HCT116 (cell line): ENCODE results near the gene E2F1. TPM values are rescaled to one million over a fixed set of nuclear protein-coding genes. Genes with fewer than 3 reads are reported as not detected.

Source experiments
- ATAC-seq: fragments of 200-7000 bp; cut with Tn5 transposase; 2 replicates; pipeline ENCODE4 v1.9.1; 2020; ENCODE audit warnings: mild to moderate bottlenecking, moderate library complexity
- BruUV-seq: library from RNA; stranded (reverse); fragments of 400-500 nt; replicated peaks from 2 replicates; lab custom pipeline; 2021; lab: Mats Ljungman, UMichigan
- CTCF ChIA-PET: fragments of 300-600 bp; sonication (Branson Sonifier 250); formaldehyde crosslinking; loops from one replicate; lab custom pipeline; 2021; ENCODE audit warnings: antibody characterized with exemption; lab: Charles Lee
- POLR2A ChIA-PET: fragments of 300-600, 350-600 bp; sonication (Branson Sonifier 250); formaldehyde crosslinking; loops from one replicate; lab custom pipeline; 2021; ENCODE audit warnings: antibody characterized with exemption; lab: Charles Lee
- RAD21 ChIA-PET, 2 experiments: fragments of 300-600 bp; sonication (Branson Sonifier 250); formaldehyde crosslinking; loops; one replicate each; lab custom pipeline; 2023; ENCODE audit warnings: low total read pairs in 2 of 2; ENCODE audit not compliant: uncharacterized antibody in 2 of 2, unreplicated experiment in 2 of 2, low non-redundant PET in 1 of 2; lab: Charles Lee
- DNase-seq: peaks from one replicate; pipeline ENCODE4 v3.0.0-alpha.2; 2010; ENCODE audit warnings: low read depth, low spot score
- H2AFZ ChIP-seq: fragments of 200-600 bp; shearing (Covaris generic), sonication (generic); 2 replicates; pipeline ENCODE4 v1.6.1; 2017; ENCODE audit warnings: low read depth, mixed run types, mixed read lengths, antibody characterized with exemption, low read length; ENCODE audit not compliant: poor library complexity, severe bottlenecking
- H3K27ac ChIP-seq: 2 replicates; pipeline ENCODE4 v1.5.1; 2012; ENCODE audit warnings: low read depth, low read length
- H3K27me3 ChIP-seq: fragments of 200-600 bp; sonication (generic); 2 replicates; pipeline ENCODE4 v1.6.1; 2016; ENCODE audit warnings: mixed run types, low read length, mixed read lengths; ENCODE audit not compliant: insufficient read depth
- H3K36me3 ChIP-seq, 2 experiments: fragments of 200-500 bp in 1 of 2; fragments of 200-600 bp in 1 of 2; sonication (Bioruptor generic) in 1 of 2; sonication (generic) in 1 of 2; 2 replicates each; pipeline versions ENCODE4 v1.5.1 to v1.6.1; 2014 to 2016; ENCODE audit warnings: low read length in 2 of 2, inconsistent platforms in 1 of 2, mixed read lengths in 1 of 2, mixed run types in 1 of 2; ENCODE audit not compliant: insufficient read depth in 2 of 2, control insufficient read depth in 1 of 2
- H3K4me1 ChIP-seq, 2 experiments: fragments of 200-600 bp in 1 of 2; sonication (generic) in 1 of 2; 2 replicates each; pipeline versions ENCODE4 v1.5.1 to v1.6.1; 2012 to 2017; ENCODE audit warnings: low read length in 2 of 2, inconsistent platforms in 1 of 2, mild to moderate bottlenecking in 1 of 2, mixed read lengths in 1 of 2, mixed run types in 1 of 2, moderate library complexity in 1 of 2; ENCODE audit not compliant: insufficient read depth in 2 of 2, control insufficient read depth in 1 of 2
- H3K4me2 ChIP-seq: fragments of 200-600 bp; sonication (generic); 2 replicates; pipeline ENCODE4 v1.6.1; 2017; ENCODE audit warnings: mixed run types, low read length, mixed read lengths
- H3K4me3 ChIP-seq, 2 experiments: fragments of 200-600 bp in 1 of 2; sonication (generic) in 1 of 2; replicated peaks in 1 of 2; 2 replicates each; pipeline ENCODE4 v1.5.1; 2011 to 2016; ENCODE audit warnings: low read length in 2 of 2, control low read depth in 1 of 2, low read depth in 1 of 2, mild to moderate bottlenecking in 1 of 2, mixed read lengths in 1 of 2, mixed run types in 1 of 2
- H3K79me2 ChIP-seq: fragments of 200-600 bp; sonication (generic); 2 replicates; pipeline ENCODE4 v1.6.1; 2017; ENCODE audit warnings: mild to moderate bottlenecking, mixed run types, low read length, moderate library complexity, mixed read lengths; ENCODE audit not compliant: insufficient read depth
- H3K9ac ChIP-seq: fragments of 200-600 bp; sonication (generic); 2 replicates; pipeline ENCODE4 v1.6.1; 2016; ENCODE audit warnings: low read length, mixed read lengths
- H3K9me2 ChIP-seq: fragments of 200-600 bp; sonication (generic), shearing (Covaris generic); 2 replicates; pipeline ENCODE4 v1.6.1; 2017; ENCODE audit warnings: mixed run types, mild to moderate bottlenecking, moderate library complexity; ENCODE audit not compliant: insufficient read depth
- H3K9me3 ChIP-seq, 2 experiments: fragments of 200-500 bp in 1 of 2; fragments of 200-600 bp in 1 of 2; sonication (Bioruptor generic) in 1 of 2; sonication (generic) in 1 of 2; 2 replicates each; pipeline ENCODE4 v1.6.1; 2014 to 2017; ENCODE audit warnings: low read length in 2 of 2, mixed read lengths in 2 of 2, inconsistent platforms in 1 of 2, low read depth in 1 of 2, mild to moderate bottlenecking in 1 of 2, mixed run types in 1 of 2, moderate library complexity in 1 of 2; ENCODE audit not compliant: control insufficient read depth in 1 of 2, insufficient read depth in 1 of 2
- H4K20me1 ChIP-seq: fragments of 200-600 bp; sonication (generic), shearing (Covaris generic); 2 replicates; pipeline ENCODE4 v1.6.1; 2017; ENCODE audit warnings: mixed run types, mild to moderate bottlenecking, moderate library complexity; ENCODE audit not compliant: insufficient read depth
- CBX3 ChIP-seq: IDR thresholded peaks from 2 replicates; pipeline ENCODE4 v1.6.1; 2012; ENCODE audit warnings: low read depth
- EGR1 ChIP-seq: IDR thresholded peaks from 2 replicates; pipeline ENCODE4 v1.6.1; 2012; ENCODE audit warnings: low read depth
- ELF1 ChIP-seq: IDR thresholded peaks from 2 replicates; pipeline ENCODE4 v1.6.1; 2012; ENCODE audit warnings: low read depth, borderline replicate concordance
- EZH2phosphoT487 ChIP-seq: fragments of 200-600 bp; IDR thresholded peaks from 2 replicates; pipeline ENCODE4 v1.6.1; 2018; ENCODE audit warnings: antibody characterized with exemption, borderline replicate concordance
- SIN3A ChIP-seq: IDR thresholded peaks from 2 replicates; pipeline ENCODE4 v1.6.1; 2012; ENCODE audit warnings: low read depth
- SP1 ChIP-seq: IDR thresholded peaks from 2 replicates; pipeline ENCODE4 v1.6.1; 2012; ENCODE audit warnings: low read depth
- TCF7L2 ChIP-seq: IDR thresholded peaks from 2 replicates; pipeline ENCODE4 v1.7.0; 2011; ENCODE audit warnings: borderline replicate concordance, inconsistent platforms; ENCODE audit not compliant: insufficient read depth, insufficient read length; ENCODE audit errors: extremely low read depth
- YY1 ChIP-seq: IDR thresholded peaks from 2 replicates; pipeline ENCODE4 v1.6.1; 2011; ENCODE audit warnings: low read length, low read depth, moderate library complexity, mild to moderate bottlenecking; ENCODE audit not compliant: insufficient replicate concordance; ENCODE audit errors: extremely low read depth
- ZNF274 ChIP-seq: fragments of 200-500 bp; sonication (Bioruptor generic); IDR thresholded peaks from 2 replicates; pipeline ENCODE4 v1.6.1; 2014; ENCODE audit warnings: mild to moderate bottlenecking, low read depth, low read length, inconsistent platforms
- intact Hi-C: fragments of 100-400 bp; cut with micrococcal nuclease; formaldehyde crosslinking; loops from 2 replicates; pipeline ENCODE4 v1.10.0; 2022
- total RNA-seq: library from RNA; stranded (reverse); gene quantifications from one replicate; pipeline ENCODE4 v1.2.1, GENCODE V29; 2021; ENCODE audit not compliant: unreplicated experiment
- TF ChIP-seq, protein P1 (sequence below): IDR thresholded peaks from 2 replicates; pipeline ENCODE4 v1.6.1; 2011; ENCODE audit warnings: mild to moderate bottlenecking, low read length, moderate library complexity; ENCODE audit not compliant: insufficient replicate concordance; ENCODE audit errors: extremely low read depth
- TF ChIP-seq, protein P2 (sequence below): IDR thresholded peaks from 2 replicates; pipeline ENCODE4 v1.6.1; 2012
- TF ChIP-seq, protein P3 (sequence below): IDR thresholded peaks from 2 replicates; pipeline ENCODE4 v1.6.1; 2012

E2F1 gene
- total RNA-seq, 1 experiment from 2014 or later: 30.9 TPM

DNA sequence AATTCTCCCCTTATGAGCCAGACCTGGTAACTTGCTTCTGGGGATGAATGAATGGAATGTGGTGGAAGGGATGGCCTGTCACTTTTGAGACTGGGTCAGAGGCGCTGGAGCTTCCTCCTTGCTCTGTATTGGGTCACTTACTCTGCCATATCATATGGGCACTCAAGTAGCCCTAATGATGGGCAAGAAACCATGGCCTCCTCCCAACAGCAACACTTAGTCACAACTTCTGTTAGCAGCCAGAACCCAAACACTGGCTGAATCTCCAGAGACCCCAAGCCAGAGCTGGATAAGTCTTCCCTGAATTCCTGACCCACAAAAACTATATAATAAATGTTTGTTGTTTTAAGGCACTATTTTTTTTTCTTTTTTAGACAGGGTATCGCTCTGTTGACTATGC is 5.5 kb downstream of the E2F1 start:
- CTCF ChIA-PET: no interaction called here

DNA sequence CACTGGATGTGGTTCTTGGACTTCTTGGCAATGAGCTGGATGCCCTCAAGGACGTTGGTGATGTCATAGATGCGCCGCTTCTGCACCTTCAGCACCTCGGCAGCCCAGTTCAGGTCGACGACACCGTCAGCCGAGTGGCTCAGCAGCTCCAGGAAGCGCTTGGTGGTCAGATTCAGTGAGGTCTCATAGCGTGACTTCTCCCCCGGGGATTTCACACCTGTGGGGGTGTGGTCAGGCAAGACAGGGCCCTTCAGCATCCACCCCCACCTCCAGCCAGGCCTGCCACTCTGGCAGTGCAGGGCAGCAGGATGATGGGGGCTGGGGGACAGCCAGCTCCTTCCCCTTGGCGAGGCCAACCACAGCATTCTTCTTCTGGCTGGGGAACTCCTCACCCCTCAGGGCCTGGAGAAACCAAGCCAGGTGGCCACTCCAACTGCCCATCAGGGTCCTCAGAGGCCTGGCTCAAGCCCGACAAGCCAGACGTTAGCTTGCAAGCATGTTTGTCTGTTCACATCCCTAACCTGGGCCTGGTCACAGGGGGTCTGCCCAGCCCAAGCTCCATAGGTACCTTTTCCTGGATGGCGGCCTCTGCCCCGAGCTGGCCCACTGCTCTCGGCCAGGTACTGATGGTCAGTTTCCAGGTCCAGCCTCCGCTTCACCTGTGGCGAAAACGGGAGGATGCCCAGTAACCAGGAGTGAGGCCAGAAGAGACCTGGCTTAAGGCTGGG is 6.3 kb downstream of the E2F1 start:
- peak overlapping the region; percentile 50; the same call in 1 of the 2 replicates for H3K27ac ChIP-seq
- DNase-seq: no peak
- no peak overlapping the region for H3K4me2 ChIP-seq
- peaks cover 0 to 5% of the 10 kb centered on the region in 2 experiments; a peak in 2 of 4 replicates for H3K36me3 ChIP-seq
- no peaks in the 10 kb centered on the region for H3K9me2 ChIP-seq
- ChIA-PET POLR2A (no interaction called here), RAD21 (no interaction called here), CTCF (interaction anchor here (1.1 kb wide), 1 partner anchor 11 kb away, joined by 3 read pairs; no protein-coding TSS in a partner anchor)
- H3K4me3 ChIP-seq: no peak overlapping the region
- H3K9me3 ChIP-seq: no peaks in the 10 kb centered on the region
- H2AFZ ChIP-seq: no peak overlapping the region
- no peaks in the 10 kb centered on the region for H3K27me3 ChIP-seq
- H4K20me1 ChIP-seq: no peaks in the 10 kb centered on the region
- peaks cover 11 to 18% of the 10 kb centered on the region in 2 experiments for H3K4me1 ChIP-seq
- intact Hi-C loops: no loop called here
- no peak overlapping the region for H3K9ac ChIP-seq
- H3K79me2 ChIP-seq: peaks cover 25% of the 10 kb centered on the region
- BruUV-seq: no TSS peak
- ATAC-seq: no peak
- TF ChIP-seq ZNF274 (no peak), TCF7L2 (no peak), SP1 (no peak), EZH2phosphoT487 (no peak), CBX3 (no peak), SIN3A (no peak), EGR1 (no peak), YY1 (no peak)
- TF ChIP-seq, protein P1, sequence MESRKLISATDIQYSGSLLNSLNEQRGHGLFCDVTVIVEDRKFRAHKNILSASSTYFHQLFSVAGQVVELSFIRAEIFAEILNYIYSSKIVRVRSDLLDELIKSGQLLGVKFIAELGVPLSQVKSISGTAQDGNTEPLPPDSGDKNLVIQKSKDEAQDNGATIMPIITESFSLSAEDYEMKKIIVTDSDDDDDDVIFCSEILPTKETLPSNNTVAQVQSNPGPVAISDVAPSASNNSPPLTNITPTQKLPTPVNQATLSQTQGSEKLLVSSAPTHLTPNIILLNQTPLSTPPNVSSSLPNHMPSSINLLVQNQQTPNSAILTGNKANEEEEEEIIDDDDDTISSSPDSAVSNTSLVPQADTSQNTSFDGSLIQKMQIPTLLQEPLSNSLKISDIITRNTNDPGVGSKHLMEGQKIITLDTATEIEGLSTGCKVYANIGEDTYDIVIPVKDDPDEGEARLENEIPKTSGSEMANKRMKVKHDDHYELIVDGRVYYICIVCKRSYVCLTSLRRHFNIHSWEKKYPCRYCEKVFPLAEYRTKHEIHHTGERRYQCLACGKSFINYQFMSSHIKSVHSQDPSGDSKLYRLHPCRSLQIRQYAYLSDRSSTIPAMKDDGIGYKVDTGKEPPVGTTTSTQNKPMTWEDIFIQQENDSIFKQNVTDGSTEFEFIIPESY: no peak
- TF ChIP-seq, protein P2, sequence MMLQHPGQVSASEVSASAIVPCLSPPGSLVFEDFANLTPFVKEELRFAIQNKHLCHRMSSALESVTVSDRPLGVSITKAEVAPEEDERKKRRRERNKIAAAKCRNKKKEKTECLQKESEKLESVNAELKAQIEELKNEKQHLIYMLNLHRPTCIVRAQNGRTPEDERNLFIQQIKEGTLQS: no peak
- TF ChIP-seq, protein P3, sequence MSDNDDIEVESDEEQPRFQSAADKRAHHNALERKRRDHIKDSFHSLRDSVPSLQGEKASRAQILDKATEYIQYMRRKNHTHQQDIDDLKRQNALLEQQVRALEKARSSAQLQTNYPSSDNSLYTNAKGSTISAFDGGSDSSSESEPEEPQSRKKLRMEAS: no peak

More for the DNA sequence above, 5.5 kb downstream of the E2F1 start:
- no peaks in the 10 kb centered on the region for H3K9me3 ChIP-seq
- no peak overlapping the region for H3K4me2 ChIP-seq
- H3K27me3 ChIP-seq: no peaks in the 10 kb centered on the region
- H3K9ac ChIP-seq: no peak overlapping the region
- BruUV-seq: no TSS peak
- ATAC-seq: no peak
- TF ChIP-seq ELF1 (no peak), SP1 (no peak)
- TF ChIP-seq, protein P1: no peak
- H3K27ac ChIP-seq: no peak overlapping the region
- intact Hi-C loops: no loop called here
- RAD21 ChIA-PET: no interaction called here
- no peak overlapping the region for H3K4me3 ChIP-seq
- H3K79me2 ChIP-seq: peaks cover 32% of the 10 kb centered on the region
- no peaks in the 10 kb centered on the region for H3K9me2 ChIP-seq
- no peak for DNase-seq
- POLR2A ChIA-PET: no interaction called here
- H2AFZ ChIP-seq: no peak overlapping the region
- H4K20me1 ChIP-seq: no peaks in the 10 kb centered on the region
- peaks cover 6 to 19% of the 10 kb centered on the region in 2 experiments for H3K4me1 ChIP-seq
- H3K36me3 ChIP-seq: peaks cover 0 to 5% of the 10 kb centered on the region in 2 experiments; a peak in 2 of 4 replicates
